Measurements from ENCODE around the gene GLTP. TPM values are rescaled to one million over a fixed set of nuclear protein-coding genes. Genes with fewer than 3 reads are reported as not detected.
"Not testable (repeated sequence)": the region's sequence is repeated elsewhere in the genome, so short reads cannot be mapped to it uniquely, and the experiment has no call there.

GLTP gene
- total RNA-seq, 1 experiment from 2014 or later, result 25.8 TPM

DNA sequence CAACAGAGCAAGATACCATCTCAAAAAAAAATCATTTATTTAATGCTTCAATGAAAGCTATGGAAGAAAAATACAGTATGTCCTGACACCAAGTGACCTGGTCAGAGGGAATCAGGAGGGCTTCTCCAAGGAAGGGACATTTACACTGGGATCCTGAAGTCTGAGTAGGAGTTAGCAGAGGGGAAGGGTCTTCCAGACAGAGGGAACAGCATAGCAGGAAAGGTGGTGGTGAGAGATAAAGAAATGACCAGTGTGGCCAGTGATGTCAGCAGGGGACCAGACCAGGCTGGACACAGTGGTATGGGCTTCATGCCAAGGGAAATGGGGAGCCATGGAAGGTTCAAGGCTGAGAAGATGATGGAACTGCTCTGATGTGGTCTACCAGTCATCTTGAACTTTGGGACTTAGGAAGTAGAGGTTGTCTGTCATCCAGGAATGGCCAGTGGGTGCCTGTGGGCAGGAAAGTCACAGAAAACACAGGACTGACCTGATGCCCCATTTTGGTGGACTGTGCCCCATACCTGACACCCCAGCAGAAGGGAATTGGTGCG lies 11.9 kb upstream of the GLTP start:
- Mint-ChIP-seq H3K36me3 (no peaks in the 10 kb centered on the region), H3K27me3 (ENCODE audit: low read depth) (peaks cover 97% of the 10 kb centered on the region), H3K4me3 (no peak overlapping the region), H3K9me3 (no peaks in the 10 kb centered on the region), H3K27ac (no peak overlapping the region), H3K4me1 (peaks cover 6% of the 10 kb centered on the region)
- ChIA-PET CTCF (interaction anchor here (1.0 kb wide), 1 partner anchor 19 kb away, joined by 6 read pairs; no protein-coding TSS in a partner anchor), POLR2A (no interaction called here)
- DNase-seq (ENCODE audit: low spot score) (no peak), ATAC-seq (no peak)
- TF ChIP-seq, protein P1, sequence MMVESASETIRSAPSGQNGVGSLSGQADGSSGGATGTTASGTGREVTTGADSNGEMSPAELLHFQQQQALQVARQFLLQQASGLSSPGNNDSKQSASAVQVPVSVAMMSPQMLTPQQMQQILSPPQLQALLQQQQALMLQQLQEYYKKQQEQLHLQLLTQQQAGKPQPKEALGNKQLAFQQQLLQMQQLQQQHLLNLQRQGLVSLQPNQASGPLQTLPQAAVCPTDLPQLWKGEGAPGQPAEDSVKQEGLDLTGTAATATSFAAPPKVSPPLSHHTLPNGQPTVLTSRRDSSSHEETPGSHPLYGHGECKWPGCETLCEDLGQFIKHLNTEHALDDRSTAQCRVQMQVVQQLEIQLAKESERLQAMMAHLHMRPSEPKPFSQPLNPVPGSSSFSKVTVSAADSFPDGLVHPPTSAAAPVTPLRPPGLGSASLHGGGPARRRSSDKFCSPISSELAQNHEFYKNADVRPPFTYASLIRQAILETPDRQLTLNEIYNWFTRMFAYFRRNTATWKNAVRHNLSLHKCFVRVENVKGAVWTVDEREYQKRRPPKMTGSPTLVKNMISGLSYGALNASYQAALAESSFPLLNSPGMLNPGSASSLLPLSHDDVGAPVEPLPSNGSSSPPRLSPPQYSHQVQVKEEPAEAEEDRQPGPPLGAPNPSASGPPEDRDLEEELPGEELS (CRISPR knock-in tag; IDR thresholded peaks at IDR 0.05), result no peak
- TF ChIP-seq SOX15 (CRISPR knock-in tag; IDR thresholded peaks at IDR 0.05) (no peak), TP53 (CRISPR knock-in tag; IDR thresholded peaks at IDR 0.05) (no peak), CREB1 (CRISPR knock-in tag; IDR thresholded peaks at IDR 0.05) (no peak), CBFB (CRISPR knock-in tag; IDR thresholded peaks at IDR 0.05; ENCODE audit: low read depth) (no peak), GRHL2 (CRISPR knock-in tag; IDR thresholded peaks at IDR 0.05; ENCODE audit: insufficient replicate concordance, severe bottlenecking) (no peak), RELA (CRISPR knock-in tag; IDR thresholded peaks at IDR 0.05; ENCODE audit: borderline replicate concordance) (no peak), ZNF317 (CRISPR knock-in tag; IDR thresholded peaks at IDR 0.05; ENCODE audit: borderline replicate concordance, low read depth) (no peak)
- TF ChIP-seq, protein P2, sequence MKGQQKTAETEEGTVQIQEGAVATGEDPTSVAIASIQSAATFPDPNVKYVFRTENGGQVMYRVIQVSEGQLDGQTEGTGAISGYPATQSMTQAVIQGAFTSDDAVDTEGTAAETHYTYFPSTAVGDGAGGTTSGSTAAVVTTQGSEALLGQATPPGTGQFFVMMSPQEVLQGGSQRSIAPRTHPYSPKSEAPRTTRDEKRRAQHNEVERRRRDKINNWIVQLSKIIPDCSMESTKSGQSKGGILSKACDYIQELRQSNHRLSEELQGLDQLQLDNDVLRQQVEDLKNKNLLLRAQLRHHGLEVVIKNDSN (CRISPR knock-in tag; IDR thresholded peaks at IDR 0.05), result no peak

DNA sequence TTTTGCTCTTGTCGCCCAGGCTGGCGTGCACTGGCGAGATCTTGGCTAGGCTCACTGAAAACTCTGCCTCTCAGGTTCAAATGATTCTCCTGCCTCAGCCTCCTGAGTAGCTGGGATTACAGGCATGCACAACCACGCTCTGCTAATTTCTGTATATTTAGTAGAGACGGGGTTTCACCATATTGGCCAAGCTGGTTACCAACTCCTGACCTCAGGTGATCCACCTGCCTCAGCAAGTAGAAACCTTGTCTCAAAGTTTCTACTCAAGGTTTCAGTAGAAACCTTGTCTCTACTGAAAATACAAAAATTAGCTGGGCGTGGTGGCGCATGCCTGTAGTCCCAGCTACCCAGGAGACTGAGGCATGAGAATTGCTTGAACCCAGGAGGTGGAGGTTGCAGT lies 11.4 kb upstream of the GLTP start:
- CTCF ChIA-PET; ATAC-seq; POLR2A ChIA-PET; H3K36me3 Mint-ChIP-seq; DNase-seq (ENCODE audit: low spot score); H3K27ac Mint-ChIP-seq; H3K4me3 Mint-ChIP-seq; H3K4me1 Mint-ChIP-seq; H3K9me3 Mint-ChIP-seq: not testable (repeated sequence)
- peaks cover 97% of the 10 kb centered on the region for H3K27me3 Mint-ChIP-seq (ENCODE audit: low read depth)

DNA sequence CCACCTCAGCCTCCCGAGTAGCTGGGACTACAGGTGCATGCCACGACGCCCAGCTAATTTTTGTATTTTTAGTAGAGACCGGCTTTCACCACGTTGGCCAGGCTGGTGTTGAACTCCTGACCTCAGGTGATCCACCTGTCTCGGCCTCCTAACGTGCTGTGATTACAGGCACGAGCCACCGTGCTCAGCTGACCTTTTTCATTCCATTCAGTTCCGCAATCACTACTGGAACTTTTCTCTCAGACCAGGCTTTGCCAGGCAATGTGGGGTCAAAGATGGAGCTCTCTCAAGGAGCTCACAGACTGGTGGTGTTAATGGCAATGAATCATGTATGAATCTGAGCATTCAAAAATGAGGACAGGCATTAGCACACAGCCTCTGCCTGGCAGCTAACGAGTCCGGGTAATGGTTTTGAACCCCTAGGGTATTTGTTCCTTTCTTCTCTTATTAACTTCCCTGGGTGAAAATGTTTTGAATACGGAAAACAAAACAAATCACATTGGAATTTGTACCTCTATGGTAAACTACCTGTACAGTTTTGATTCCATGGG lies 10.4 kb upstream of the GLTP start:
- TF ChIP-seq, protein P3, sequence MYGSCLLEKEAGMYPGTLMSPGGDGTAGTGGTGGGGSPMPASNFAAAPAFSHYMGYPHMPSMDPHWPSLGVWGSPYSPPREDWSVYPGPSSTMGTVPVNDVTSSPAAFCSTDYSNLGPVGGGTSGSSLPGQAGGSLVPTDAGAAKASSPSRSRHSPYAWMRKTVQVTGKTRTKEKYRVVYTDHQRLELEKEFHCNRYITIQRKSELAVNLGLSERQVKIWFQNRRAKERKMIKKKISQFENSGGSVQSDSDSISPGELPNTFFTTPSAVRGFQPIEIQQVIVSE (CRISPR knock-in tag; IDR thresholded peaks at IDR 0.05; ENCODE audit: borderline replicate concordance), result no peak
- no peak for TF ChIP-seq CREB1 (CRISPR knock-in tag; IDR thresholded peaks at IDR 0.05)
- H3K27me3 Mint-ChIP-seq (ENCODE audit: low read depth), result peaks cover 95% of the 10 kb centered on the region
- no peaks in the 10 kb centered on the region for H3K9me3 Mint-ChIP-seq
- CTCF ChIA-PET, result interaction anchor here (1.1 to 1.2 kb wide), 2 partner anchors 10 to 20 kb away, joined by 7 to 8 read pairs; no protein-coding TSS in a partner anchor
- no peak for ATAC-seq
- POLR2A ChIA-PET, result no interaction called here
- no peak for DNase-seq (ENCODE audit: low spot score)
- no peak overlapping the region for H3K27ac Mint-ChIP-seq
- H3K36me3 Mint-ChIP-seq, result no peaks in the 10 kb centered on the region
- H3K4me1 Mint-ChIP-seq, result peaks cover 6% of the 10 kb centered on the region
- H3K4me3 Mint-ChIP-seq, result no peak overlapping the region

DNA sequence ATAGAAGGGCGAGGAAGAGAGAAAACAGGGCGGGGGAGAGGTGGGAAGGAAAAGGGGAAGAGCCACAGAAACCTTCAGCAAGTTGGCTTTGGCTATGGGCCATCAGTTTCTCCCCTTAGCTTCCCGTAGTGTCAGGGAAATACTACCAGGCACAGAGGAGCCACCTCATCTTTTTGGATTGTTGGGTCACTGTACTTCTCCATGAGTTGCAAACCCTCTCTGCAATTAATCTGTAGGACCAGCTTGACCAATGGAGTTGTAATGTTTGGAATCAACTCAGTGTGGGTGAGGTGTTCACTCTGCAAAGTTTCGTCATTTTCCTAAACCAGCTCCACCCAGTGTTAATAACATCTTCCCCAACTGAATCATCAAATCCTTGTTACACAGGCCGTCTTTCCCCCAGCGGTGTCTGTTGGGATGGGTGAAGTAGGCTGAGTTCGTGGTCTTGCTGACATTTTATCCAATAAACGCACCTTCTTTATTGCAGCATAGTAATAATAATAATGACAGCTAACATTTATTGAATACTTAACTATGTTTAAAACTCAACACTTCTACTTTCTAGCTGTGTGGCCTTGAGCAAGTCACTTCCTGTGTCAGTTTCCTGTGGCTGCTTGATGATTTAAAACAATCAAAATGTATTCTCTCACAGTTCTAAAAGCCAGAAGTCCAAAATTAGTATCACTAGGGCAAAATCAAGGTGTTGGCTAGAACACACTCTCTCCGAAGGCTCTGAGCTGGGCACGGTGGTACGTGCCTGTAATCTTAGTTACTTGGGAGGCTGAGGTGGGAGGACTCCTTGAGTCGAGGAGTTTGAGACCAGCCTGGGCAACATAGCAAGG lies 8.1 kb upstream of the GLTP start:
- Mint-ChIP-seq H3K27ac (no peak overlapping the region), H3K9me3 (no peaks in the 10 kb centered on the region), H3K4me3 (no peak overlapping the region), H3K27me3 (ENCODE audit: low read depth) (peaks cover 90% of the 10 kb centered on the region), H3K4me1 (peaks cover 10% of the 10 kb centered on the region), H3K36me3 (no peaks in the 10 kb centered on the region)
- DNase-seq (ENCODE audit: low spot score), result no peak
- TF ChIP-seq GABPB1 (CRISPR knock-in tag; IDR thresholded peaks at IDR 0.05) (0 out of 2 replicates have a peak, but pooled peaks have one; percentile 30), FOXP1 (CRISPR knock-in tag; IDR thresholded peaks at IDR 0.05; ENCODE audit: borderline replicate concordance) (no peak)
- no peak for ATAC-seq
- POLR2A ChIA-PET, result no interaction called here
- CTCF ChIA-PET, result interaction anchor here (0.9 to 1.5 kb wide), 2 partner anchors 13 to 43 kb away, joined by 3 to 4 read pairs; no protein-coding TSS in a partner anchor

All from WTC11 (cell line).